ENCODE data around the gene DNAI2.

Gene DNAI2

GRCh38 chr17:74361230-74362068 is 87.4 kb downstream of the DNAI2 start, which contains the start of gene BTBD17:
TSS of gene BTBD17 (minus strand) at chr17:74361868. CDS start at chr17:74361819, 49 bp downstream.
- DNase-seq (ENCODE audit: low read depth): no peak

GRCh38 chr17:74362069-74362405 is 88.0 kb downstream of the DNAI2 start:
- no peak for DNase-seq (ENCODE audit: low read depth)

GRCh38 chr17:74362810-74363498 is 88.9 kb downstream of the DNAI2 start:
- no peak for DNase-seq (ENCODE audit: low read depth)

Data from stimulated activated CD8-positive, alpha-beta memory T cell treated with anti-CD3 and anti-CD28 coated beads, Interleukin-15, amount 100 ng/mL, for 1 hour (primary cell).